Right lobe of liver (tissue), 6 donors: ENCODE data around the gene H2AZ2. TPM values are rescaled to one million over a fixed set of nuclear protein-coding genes. Genes with fewer than 3 reads are reported as not detected.
"Not testable (repeated sequence)": the region's sequence is repeated elsewhere in the genome, so short reads cannot be mapped to it uniquely, and the experiment has no call there.

Experiments
- ATAC-seq, 4 donors: fragments of 200-7000 bp; cut with Tn5 transposase; one replicate each; pipeline ENCODE4 v1.9.1; 2020; ENCODE audit warnings: mild to moderate bottlenecking in 4 of 4, moderate library complexity in 4 of 4
- DNase-seq, 3 donors: peaks; one replicate each; pipeline ENCODE4 v3.0.0-alpha.2; 2020
- H3K27ac ChIP-seq, 3 donors: fragments of 200-600 bp; one replicate each; pipeline ENCODE4 v1.8.0; 2022
- H3K27me3 ChIP-seq, 2 donors: fragments of 200-600 bp; one replicate each; pipeline ENCODE4 v1.8.0; 2022
- H3K36me3 ChIP-seq, 4 donors: fragments of 200-600 bp; sonication (generic) in 1 of 4; one replicate each; pipeline versions ENCODE4 v1.5.1 to v1.8.0; 2017 to 2022; ENCODE audit warnings: control low read depth in 1 of 4
- H3K4me1 ChIP-seq, 4 donors: fragments of 200-600 bp; sonication (generic) in 1 of 4; one replicate each; pipeline versions ENCODE4 v1.5.1 to v1.8.0; 2017 to 2022; ENCODE audit warnings: control low read depth in 1 of 4
- H3K4me3 ChIP-seq, 3 donors: fragments of 200-600 bp; one replicate each; pipeline ENCODE4 v1.8.0; 2022
- H3K9me3 ChIP-seq, 4 donors: fragments of 200-600 bp; sonication (generic) in 1 of 4; one replicate each; pipeline versions ENCODE4 v1.5.1 to v1.8.0; 2017 to 2022; ENCODE audit warnings: control low read depth in 1 of 4
- CTCF ChIP-seq, 4 donors: fragments of 200-600 bp in 3 of 4; fragments of 450-650 bp in 1 of 4; IDR thresholded peaks; one replicate each; pipeline versions ENCODE4 v1.5.1 to v1.8.0; 2016 to 2022; ENCODE audit warnings: antibody characterized with exemption in 4 of 4, mild to moderate bottlenecking in 2 of 4
- POLR2A ChIP-seq: fragments of 450-650 bp; IDR thresholded peaks from one replicate; pipeline ENCODE4 v1.6.1; 2017; ENCODE audit warnings: antibody characterized with exemption, mild to moderate bottlenecking
- WGBS: methylation state at CpG from one replicate; pipeline ENCODE4 v1.1.6; 2018; ENCODE audit warnings: low coverage, low lambda C conversion rate; ENCODE audit not compliant: insufficient coverage; ENCODE audit errors: missing lambda C conversion rate; 5-methylcytosine and 5-hydroxymethylcytosine counted together
- intact Hi-C, 2 donors: fragments of 100-400 bp; cut with DNase I; formaldehyde crosslinking; loops; one replicate each; pipeline versions ENCODE4 v1.11.2 to v1.14.1; 2022
- total RNA-seq, 6 experiments: library from RNA; depleted of rRNA in 2 of 6; stranded (reverse); fragments of >200 nt in 2 of 6; fragmentation: NEBNext Ultra II Directional in 3 of 6; extraction: Animal tissue kit (Norgen Biotek cat#: 25700) in 3 of 6; gene quantifications; one replicate each; pipeline versions ENCODE4 v1.1.0 to v1.2.4, GENCODE V29; 2016 to 2023
- donor health status: DM: no; HTN: yes; CAD: no.
- donor health status: DM: no; HTN: no; CAD: no.
- donor health status: DM: no; HTN: no; CAD: no.
- donor health status: DM: no; HTN: yes; CAD: no.
- donor health status: DM: no; HTN: yes; CAD: no.

H2AZ2 gene
- total RNA-seq, 6 experiments from 2014 or later, result 49.3 to 69.1 (median 60.9) TPM

- H3K9me3 ChIP-seq, result no peaks in the 10 kb centered on the region
- no peak overlapping the region for H3K27ac ChIP-seq
- H3K4me3 ChIP-seq, result no peak overlapping the region
- intact Hi-C loops, result loop anchor here in 1 of 2 donors (10.0 kb wide), 1 partner anchor 261 kb away; the partner anchor contains the start of gene TMED4
- no peak for ATAC-seq
- DNase-seq, result no peak
- H3K4me1 ChIP-seq, result peaks cover 0 to 13% (median 8%) of the 10 kb centered on the region in 4 donors
- H3K27me3 ChIP-seq, result no peaks in the 10 kb centered on the region
- TF ChIP-seq POLR2A (no peak), CTCF (IDR thresholded peaks at IDR 0.05) (no peak)
- peaks cover 0 to 8% (median under 1%) of the 10 kb centered on the region in 4 donors for H3K36me3 ChIP-seq
These were observed 2.4 kb downstream of the H2AZ2 start for GRCh38 chr7:44845451-44845850.

GRCh38 chr7:44843440-44843839, 4.4 kb downstream of the H2AZ2 start:
- not testable (repeated sequence) for H3K27ac ChIP-seq, H3K9me3 ChIP-seq, H3K4me3 ChIP-seq, DNase-seq, H3K27me3 ChIP-seq, ATAC-seq
- WGBS, result 96% methylated on average over 5 of the region's 5 CpGs
- Histone ChIP-seq H3K4me1 (peaks cover 0 to 13% (median 8%) of the 10 kb centered on the region in 4 donors), H3K36me3 (peaks cover 0 to 28% (median 2%) of the 10 kb centered on the region in 4 donors)
- intact Hi-C loops, result loop anchor here in 1 of 2 donors (10.0 kb wide), 1 partner anchor 259 kb away; the partner anchor contains the start of gene TMED4

- H3K36me3 ChIP-seq, result peaks cover 0 to 30% (median 2%) of the 10 kb centered on the region in 4 donors
These were observed 5.2 kb downstream of the H2AZ2 start for GRCh38 chr7:44842675-44843074.

GRCh38 chr7:44838751-44839150, 9.1 kb downstream of the H2AZ2 start:
- no peaks in the 10 kb centered on the region for H3K27me3 ChIP-seq
- 72% methylated on average over 2 of the region's 2 CpGs for WGBS
- ATAC-seq, result no peak
- peaks cover 0 to 41% (median 7%) of the 10 kb centered on the region in 4 donors for H3K36me3 ChIP-seq
- intact Hi-C loops, result no loop called here
- H3K27ac ChIP-seq, result no peak overlapping the region
- H3K4me1 ChIP-seq, result no peaks in the 10 kb centered on the region
- no peak overlapping the region for H3K4me3 ChIP-seq
- TF ChIP-seq CTCF (IDR thresholded peaks at IDR 0.05) (no peak), POLR2A (no peak)
- DNase-seq, result no peak
- H3K9me3 ChIP-seq, result peaks cover 0 to 1% (median 0%) of the 10 kb centered on the region in 4 donors

More at GRCh38 chr7:44842675-44843074, 5.2 kb downstream of the H2AZ2 start:
- DNase-seq, H3K4me3 ChIP-seq, ATAC-seq, H3K27me3 ChIP-seq, H3K9me3 ChIP-seq, H3K27ac ChIP-seq: not testable (repeated sequence)
- 79% methylated on average over 6 of the region's 8 CpGs for WGBS
- intact Hi-C loops, result loop anchor here in 1 of 2 donors (10.0 kb wide), 1 partner anchor 258 kb away; the partner anchor contains the start of gene TMED4
- peaks cover 0 to 13% (median 8%) of the 10 kb centered on the region in 4 donors for H3K4me1 ChIP-seq

GRCh38 chr7:44827567-44827966, 20.3 kb downstream of the H2AZ2 start:
- Histone ChIP-seq H3K9me3 (no peaks in the 10 kb centered on the region), H3K4me3 (no peak overlapping the region), H3K36me3 (peaks cover 0 to 31% (median 9%) of the 10 kb centered on the region in 4 donors), H3K27me3 (no peaks in the 10 kb centered on the region), H3K27ac (no peak overlapping the region), H3K4me1 (no peaks in the 10 kb centered on the region)
- DNase-seq (no peak), ATAC-seq (no peak)
- TF ChIP-seq POLR2A, result no peak
- TF ChIP-seq CTCF (IDR thresholded peaks at IDR 0.05), result no peak
- 84% methylated on average over 3 of the region's 3 CpGs for WGBS
- intact Hi-C loops, result no loop called here
